GM12878 (cell line): ENCODE measurements around the gene MGAT5. TPM values are rescaled to one million over a fixed set of nuclear protein-coding genes. Genes with fewer than 3 reads are reported as not detected.

Experiments used
- ATAC-seq: fragments of 200-7000 bp; cut with Tn5 transposase; 3 replicates; pipeline ENCODE4 v1.9.1; 2020; ENCODE audit warnings: mild to moderate bottlenecking, moderate library complexity
- BruUV-seq: library from RNA; stranded (reverse); fragments of 400-500 nt; replicated peaks from 2 replicates; lab custom pipeline; 2021; lab: Mats Ljungman, UMichigan
- CTCF ChIA-PET: fragments of 300-600 bp; sonication (Branson Sonifier 250); formaldehyde crosslinking; extraction: SDS; loops from one replicate; lab custom pipeline; 2021; ENCODE audit warnings: inconsistent platforms; lab: Yijun Ruan, JAX
- POLR2A ChIA-PET: fragments of 350-600 bp; formaldehyde crosslinking; extraction: SDS; loops from one replicate; lab custom pipeline; 2021; ENCODE audit warnings: inconsistent platforms; lab: Charles Lee
- RAD21 ChIA-PET: fragments of 300-600 bp; sonication (Branson Sonifier 250); formaldehyde crosslinking; loops from one replicate; lab custom pipeline; 2023; ENCODE audit warnings: antibody characterized with exemption; ENCODE audit not compliant: unreplicated experiment; lab: Charles Lee
- SMC1A ChIA-PET: fragments of 300-600 bp; sonication (Branson Sonifier 250); formaldehyde crosslinking; loops from one replicate; lab custom pipeline; 2023; ENCODE audit not compliant: unreplicated experiment, uncharacterized antibody; lab: Charles Lee
- DNase-seq: peaks from one replicate; pipeline ENCODE4 v3.0.0-alpha.2; 2011; ENCODE audit warnings: low read depth, low spot score
- FAIRE-seq: peaks from 3 replicates; lab custom pipeline; 2011; peaks lifted over from hg19 to GRCh38; lab: Jason Lieb, UNC
- H2AFZ ChIP-seq: 2 replicates; pipeline ENCODE4 v1.6.0; 2011; ENCODE audit warnings: low read depth, low read length, control low read depth; ENCODE audit not compliant: control insufficient read depth
- H3K27ac ChIP-seq: 2 replicates; pipeline ENCODE4 v1.5.1; 2011; ENCODE audit warnings: control low read depth; ENCODE audit not compliant: control insufficient read depth, insufficient read depth
- H3K27me3 ChIP-seq, 2 experiments: replicated peaks in 1 of 2; 2 replicates each; pipeline versions ENCODE4 v1.6.0 to v1.6.1; 2011; ENCODE audit warnings: low read length in 1 of 2; ENCODE audit not compliant: control insufficient read depth in 2 of 2, insufficient read depth in 2 of 2
- H3K36me3 ChIP-seq, 2 experiments: 2 replicates each; pipeline ENCODE4 v1.5.1; 2011; ENCODE audit warnings: low read length in 1 of 2; ENCODE audit not compliant: control insufficient read depth in 2 of 2, insufficient read depth in 2 of 2
- H3K4me1 ChIP-seq: 2 replicates; pipeline ENCODE4 v1.6.1; 2011; ENCODE audit warnings: mild to moderate bottlenecking, low read length, moderate library complexity, mixed read lengths; ENCODE audit not compliant: control insufficient read depth, insufficient read depth
- H3K4me2 ChIP-seq: 2 replicates; pipeline ENCODE4 v1.6.0; 2011; ENCODE audit warnings: control low read depth; ENCODE audit not compliant: control insufficient read depth, insufficient read depth
- H3K4me3 ChIP-seq: fragments of 200-600 bp; sonication (generic); 2 replicates; pipeline ENCODE4 v1.5.1; 2016
- H3K79me2 ChIP-seq: 2 replicates; pipeline ENCODE4 v1.6.0; 2011; ENCODE audit warnings: low read length; ENCODE audit not compliant: control insufficient read depth, insufficient read depth
- H3K9ac ChIP-seq: 2 replicates; pipeline ENCODE4 v1.8.0; 2011; ENCODE audit warnings: low read length, control low read depth, mixed read lengths; ENCODE audit not compliant: control insufficient read depth, insufficient read depth
- H3K9me3 ChIP-seq: replicated peaks from 3 replicates; pipeline ENCODE4 v1.5.1; 2011; ENCODE audit warnings: mild to moderate bottlenecking, low read length; ENCODE audit not compliant: control insufficient read depth, insufficient read depth
- H4K20me1 ChIP-seq: 2 replicates; pipeline ENCODE4 v1.6.0; 2011; ENCODE audit not compliant: control insufficient read depth, insufficient read depth
- CHD1 ChIP-seq: IDR thresholded peaks from 2 replicates; pipeline ENCODE4 v1.6.1; 2012; ENCODE audit warnings: low read depth, low read length, improper control_type of control experiment
- CUX1 ChIP-seq: IDR thresholded peaks from 2 replicates; pipeline ENCODE4 v1.6.1; 2012; ENCODE audit warnings: improper control_type of control experiment, low read depth, low read length; ENCODE audit not compliant: insufficient replicate concordance
- ELK1 ChIP-seq: IDR thresholded peaks from 2 replicates; pipeline ENCODE4 v1.6.1; 2012; ENCODE audit warnings: low read depth, low read length, improper control_type of control experiment
- FOXK2 ChIP-seq: fragments of 450-650 bp; IDR thresholded peaks from 2 replicates; pipeline ENCODE4 v1.6.1; 2017; ENCODE audit warnings: mild to moderate bottlenecking, moderate library complexity
- IKZF2 ChIP-seq, 2 experiments: fragments of 450-650 bp; IDR thresholded peaks; 2 replicates each; pipeline ENCODE4 v1.6.1; 2017; ENCODE audit warnings: mild to moderate bottlenecking in 2 of 2, moderate library complexity in 2 of 2
- LARP7 ChIP-seq: fragments of 450-650 bp; IDR thresholded peaks from 2 replicates; pipeline ENCODE4 v1.6.1; 2017; ENCODE audit warnings: mild to moderate bottlenecking
- NR2C2 ChIP-seq: IDR thresholded peaks from 2 replicates; pipeline ENCODE4 v1.6.1; 2011; ENCODE audit warnings: borderline replicate concordance, low read depth; ENCODE audit not compliant: control insufficient read depth, insufficient read length
- POU2F2 ChIP-seq: IDR thresholded peaks from 3 replicates; pipeline ENCODE4 v1.6.1; 2011; ENCODE audit warnings: low read depth, mild to moderate bottlenecking, low read length, borderline replicate concordance
- RUNX3 ChIP-seq: IDR thresholded peaks from 2 replicates; pipeline ENCODE4 v1.6.1; 2012; ENCODE audit warnings: low read length, inconsistent platforms
- SKIL ChIP-seq: fragments of 450-650 bp; IDR thresholded peaks from 2 replicates; pipeline ENCODE4 v1.6.1; 2017; ENCODE audit warnings: mild to moderate bottlenecking, low read depth, inconsistent platforms; ENCODE audit not compliant: poor library complexity, severe bottlenecking
- SUZ12 ChIP-seq: fragments of 200-600 bp; sonication (generic); IDR thresholded peaks from one replicate; pipeline ENCODE4 v1.6.1; 2018; ENCODE audit warnings: antibody characterized with exemption, mild to moderate bottlenecking; ENCODE audit not compliant: unreplicated experiment
- TCF12 ChIP-seq: IDR thresholded peaks from 2 replicates; pipeline ENCODE4 v1.6.1; 2011; ENCODE audit warnings: low read depth, mild to moderate bottlenecking, low read length
- ZBTB11 ChIP-seq: fragments of 450-650 bp; formaldehyde crosslinking; IDR thresholded peaks from 2 replicates; pipeline ENCODE4 v1.5.0; 2022; ENCODE audit warnings: mild to moderate bottlenecking, missing genetic modification characterization
- WGBS: methylation state at CpG from one replicate; pipeline ENCODE4 v1.1.6; 2016; ENCODE audit warnings: low lambda C conversion rate; ENCODE audit not compliant: insufficient replicate concordance, insufficient coverage; ENCODE audit errors: missing lambda C conversion rate; 5-methylcytosine and 5-hydroxymethylcytosine counted together
- in situ Hi-C: fragments of 300-500 bp; cut with MboI; formaldehyde crosslinking; loops from 9 replicates; pipeline ENCODE4 v1.14.3; 2018; ENCODE audit warnings: mixed read lengths
- intact Hi-C: fragments of 100-400 bp; cut with micrococcal nuclease; formaldehyde crosslinking; loops from one replicate; pipeline ENCODE4 v1.14.2; 2022; ENCODE audit not compliant: unreplicated experiment
- polyA plus RNA-seq, 11 experiments: library from polyadenylated mRNA; depleted of rRNA in 4 of 11; unstranded in 6 of 11; stranded (reverse) in 5 of 11; fragments of >200 nt; fragmentation: Nextera tagmentation in 4 of 11; fragmentation: Illumina TruSeq in 1 of 11; extraction: Ambion mirVana in 4 of 11; extraction: Trizol in 1 of 11; gene quantifications; 1 replicate in 1 of 11; 2 replicates in 10 of 11; pipeline versions ENCODE4 v1.2.1 to v1.2.3, GENCODE V29; 2011 to 2016; ENCODE audit warnings: inconsistent platforms in 2 of 11, missing spikeins in 2 of 11, low read depth in 1 of 11
- total RNA-seq, 4 experiments: library from RNA; depleted of rRNA in 3 of 4; stranded (reverse); fragments of >200 nt in 3 of 4; fragmentation: Illumina TruSeq in 1 of 4; extraction: Trizol in 1 of 4; gene quantifications; 2 replicates each; pipeline versions ENCODE4 v1.2.1 to v1.2.3, GENCODE V29; 2013 to 2021

The MGAT5 gene
- total and polyA plus RNA-seq, 10 of the 15 experiments (the other 5 are each of a cell fraction or from before 2014, with no cell fraction given): 4.9 to 104 (median 36.2) TPM

GRCh38 chr2:134445116-134445515, 191.2 kb downstream of the MGAT5 start:
- in situ Hi-C loops: no loop called here
- FAIRE-seq: no peak

More at GRCh38 chr2:134445116-134445515, 191.2 kb downstream of the MGAT5 start:
- SMC1A ChIA-PET: interaction anchor here (0.9 kb wide), 1 partner anchor 327 kb away, joined by 4 read pairs; no protein-coding TSS in a partner anchor
- Histone ChIP-seq H3K4me1 (no peaks in the 10 kb centered on the region), H3K4me2 (no peak overlapping the region), H3K9ac (no peak overlapping the region), H4K20me1 (no peaks in the 10 kb centered on the region), H3K4me3 (no peak overlapping the region), H3K9me3 (no peaks in the 10 kb centered on the region), H2AFZ (no peak overlapping the region), H3K27me3 (no peaks in the 10 kb centered on the region), H3K27ac (no peak overlapping the region), H3K36me3 (peaks cover 25 to 36% of the 10 kb centered on the region in 2 experiments), H3K79me2 (no peaks in the 10 kb centered on the region)
- RAD21 ChIA-PET: no interaction called here
- 100% methylated on average over 4 of the region's 4 CpGs for WGBS
- TF ChIP-seq SUZ12: no peak
- TF ChIP-seq TCF12: no peak
- TF ChIP-seq IKZF2 (IDR thresholded peaks at IDR 0.05): no peak
- TF ChIP-seq CHD1: no peak
- no peak for TF ChIP-seq RUNX3
- TF ChIP-seq LARP7: no peak
- no peak for TF ChIP-seq ELK1
- TF ChIP-seq ZBTB11 (CRISPR knock-in tag): no peak
- TF ChIP-seq NR2C2: no peak
- TF ChIP-seq POU2F2: no peak
- no peak for TF ChIP-seq SKIL
- no peak for TF ChIP-seq CUX1
- TF ChIP-seq FOXK2: no peak
- POLR2A ChIA-PET: no interaction called here
- BruUV-seq: no TSS peak
- intact Hi-C loops: no loop called here
- CTCF ChIA-PET: no interaction called here
- no peak for ATAC-seq
- DNase-seq: no peak
